Activated gamma-delta T cell (primary cell): Measurements from ENCODE around the gene PIK3R4.

ENCODE experiments used
- DNase-seq: peaks from one replicate; lab custom pipeline; 2025; lab: John Stamatoyannopoulos, UW

The PIK3R4 gene

GRCh38 chr3:130741946-130742610 lies 4.6 kb downstream of the PIK3R4 start:
- no peak for DNase-seq

GRCh38 chr3:130739848-130740247 lies 6.8 kb downstream of the PIK3R4 start:
- no peak for DNase-seq

- no peak for DNase-seq
Measured at GRCh38 chr3:130738241-130738640, 8.4 kb downstream of the PIK3R4 start.

GRCh38 chr3:130737622-130738021 lies 9.0 kb downstream of the PIK3R4 start:
- DNase-seq, result no peak

- DNase-seq, result no peak
Measured at GRCh38 chr3:130733236-130733875, 13.3 kb downstream of the PIK3R4 start.

- no peak for DNase-seq
Measured at GRCh38 chr3:130732501-130732900, 14.1 kb downstream of the PIK3R4 start.

- DNase-seq, result no peak
Measured at GRCh38 chr3:130731817-130732216, 14.8 kb downstream of the PIK3R4 start.

GRCh38 chr3:130729154-130729553 lies 17.5 kb downstream of the PIK3R4 start:
- no peak for DNase-seq

- no peak for DNase-seq
Measured at GRCh38 chr3:130728037-130728436, 18.6 kb downstream of the PIK3R4 start.

GRCh38 chr3:130725746-130726145 lies 20.9 kb downstream of the PIK3R4 start:
- DNase-seq, result no peak

- no peak for DNase-seq
Measured at GRCh38 chr3:130715616-130716015, 31.0 kb downstream of the PIK3R4 start.

GRCh38 chr3:130712718-130713423 lies 33.8 kb downstream of the PIK3R4 start:
- DNase-seq, result no peak

- no peak for DNase-seq
Measured at GRCh38 chr3:130711565-130712324, 34.9 kb downstream of the PIK3R4 start.

- DNase-seq, result no peak
Measured at GRCh38 chr3:130709671-130710070, 37.0 kb downstream of the PIK3R4 start.

- no peak for DNase-seq
Measured at GRCh38 chr3:130707902-130708601, 38.6 kb downstream of the PIK3R4 start.

GRCh38 chr3:130705501-130705900 lies 41.1 kb downstream of the PIK3R4 start:
- DNase-seq, result no peak

GRCh38 chr3:130702985-130703384 lies 43.6 kb downstream of the PIK3R4 start:
- DNase-seq, result no peak

GRCh38 chr3:130700541-130700940 lies 46.1 kb downstream of the PIK3R4 start:
- DNase-seq, result no peak

- DNase-seq, result no peak
Measured at GRCh38 chr3:130699765-130700164, 46.9 kb downstream of the PIK3R4 start.

- no peak for DNase-seq
Measured at GRCh38 chr3:130693314-130693713, 53.3 kb downstream of the PIK3R4 start.

- no peak for DNase-seq
Measured at GRCh38 chr3:130692455-130692854, 54.2 kb downstream of the PIK3R4 start.
